GM12865 (cell line): ENCODE measurements around the gene CGNL1.

Experiments used
- DNase-seq: peaks from one replicate; pipeline ENCODE4 v3.0.0; 2010; ENCODE audit warnings: low read depth
- H3K4me3 ChIP-seq: 2 replicates; pipeline ENCODE4 v1.5.1; 2011; ENCODE audit warnings: mild to moderate bottlenecking, low read depth, low read length, control low read depth
- CTCF ChIP-seq: IDR thresholded peaks from 2 replicates; pipeline ENCODE4 v1.5.1; 2011; ENCODE audit warnings: low read length, control low read depth, low read depth, inconsistent platforms; ENCODE audit not compliant: insufficient read depth; ENCODE audit errors: missing control alignments

Gene CGNL1

GRCh38 chr15:57422113-57422754, 45.9 kb downstream of the CGNL1 start:
- DNase-seq = no peak
- TF ChIP-seq CTCF = no peak
- no peak overlapping the region for H3K4me3 ChIP-seq

DNA sequence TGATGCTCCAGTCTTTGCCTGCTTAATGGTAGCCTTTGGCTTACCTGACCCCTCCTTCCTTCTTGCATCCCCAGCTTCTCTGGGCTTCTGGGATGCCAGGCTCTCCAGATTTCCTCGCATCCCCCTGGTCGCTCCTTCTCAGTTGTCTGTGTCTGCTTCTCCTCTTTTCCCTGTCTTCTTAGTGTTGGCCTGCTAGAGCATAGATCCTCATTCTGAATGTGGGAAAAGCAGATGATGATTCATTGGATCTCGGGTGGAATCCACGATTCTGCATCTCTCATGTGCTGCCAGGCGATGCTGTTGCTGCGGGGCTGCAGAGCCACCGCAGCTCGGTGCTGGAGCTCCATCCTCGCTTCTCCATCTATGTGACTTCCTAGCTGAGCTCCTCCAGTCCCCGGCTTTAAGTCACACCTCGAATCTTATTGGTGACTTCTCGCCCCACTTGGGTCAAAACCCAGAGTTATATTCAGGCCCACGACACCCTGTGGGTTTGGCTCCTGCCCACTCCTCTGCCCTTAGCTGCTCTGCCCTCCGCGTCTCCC, 47.4 kb downstream of the CGNL1 start:
- no peak overlapping the region for H3K4me3 ChIP-seq
- TF ChIP-seq CTCF = no peak
- DNase-seq = no peak

- no peak overlapping the region for H3K4me3 ChIP-seq
- DNase-seq = no peak
- TF ChIP-seq CTCF = no peak
Measured at GRCh38 chr15:57424628-57425405, 48.5 kb downstream of the CGNL1 start.

- H3K4me3 ChIP-seq = no peak overlapping the region
- TF ChIP-seq CTCF = no peak
- DNase-seq = no peak
Measured at GRCh38 chr15:57425842-57426241, 49.5 kb downstream of the CGNL1 start.

DNA sequence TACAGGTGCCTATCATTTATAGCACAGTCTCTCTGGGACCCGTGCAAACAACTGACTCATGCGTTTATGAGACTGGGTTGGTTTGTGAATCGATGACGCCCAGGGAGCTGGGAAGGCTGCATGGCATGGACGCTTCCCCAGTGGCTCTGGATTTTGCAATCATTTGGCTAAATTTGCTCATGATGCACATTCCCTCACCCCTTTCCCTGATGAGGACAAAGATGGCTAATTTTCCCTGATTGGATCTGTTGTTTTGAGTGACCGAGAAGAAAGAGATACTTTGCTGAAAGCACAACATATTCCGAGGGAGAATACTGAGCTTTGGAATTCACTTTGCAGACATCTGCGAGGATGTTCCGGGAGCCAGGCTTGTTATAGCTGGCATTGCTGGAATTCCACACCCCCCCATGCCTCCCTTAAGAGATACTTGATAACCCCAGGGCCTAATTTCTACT, 51.1 kb downstream of the CGNL1 start:
- no peak for TF ChIP-seq CTCF
- H3K4me3 ChIP-seq = no peak overlapping the region
- no peak for DNase-seq

DNA sequence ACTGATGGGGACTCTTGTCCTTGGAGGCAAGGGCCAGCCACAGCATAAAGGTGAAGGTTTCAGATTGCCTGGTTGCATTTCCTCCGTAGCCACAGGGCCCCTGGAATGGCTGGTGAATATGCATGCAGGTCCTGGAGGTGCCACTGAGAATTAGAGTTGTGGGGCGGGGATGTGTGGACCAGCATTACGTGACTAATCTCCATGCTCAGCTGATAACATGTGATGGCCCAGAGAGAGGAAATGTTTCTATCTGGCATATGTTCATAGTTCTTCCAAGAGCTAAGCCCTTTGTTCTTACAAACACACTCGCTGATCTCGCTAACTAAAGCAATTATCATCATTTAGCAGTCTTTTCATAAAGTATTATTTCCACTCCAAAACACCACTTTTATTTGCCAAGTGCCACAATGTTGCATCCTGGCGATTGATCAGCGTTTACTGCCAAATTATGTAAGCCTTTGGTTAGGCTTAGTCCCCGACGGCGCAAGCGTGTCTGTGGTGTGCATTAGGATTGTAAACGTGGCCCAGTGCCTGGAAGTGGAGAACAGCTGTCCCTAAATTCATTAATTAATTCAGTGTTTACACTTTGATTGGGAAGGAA, 55.9 kb downstream of the CGNL1 start:
- TF ChIP-seq CTCF = no peak
- no peak overlapping the region for H3K4me3 ChIP-seq
- DNase-seq = no peak
